ENCODE data around the gene MPHOSPH9.

MPHOSPH9 gene

GRCh38 chr12:123121670-123122069 is 111.3 kb downstream of the MPHOSPH9 start:
- no peak for FAIRE-seq

- no peak for FAIRE-seq
These were observed 112.3 kb downstream of the MPHOSPH9 start for GRCh38 chr12:123120452-123121166.

- FAIRE-seq, result no peak
These were observed 113.1 kb downstream of the MPHOSPH9 start for GRCh38 chr12:123119808-123120207.

DNA sequence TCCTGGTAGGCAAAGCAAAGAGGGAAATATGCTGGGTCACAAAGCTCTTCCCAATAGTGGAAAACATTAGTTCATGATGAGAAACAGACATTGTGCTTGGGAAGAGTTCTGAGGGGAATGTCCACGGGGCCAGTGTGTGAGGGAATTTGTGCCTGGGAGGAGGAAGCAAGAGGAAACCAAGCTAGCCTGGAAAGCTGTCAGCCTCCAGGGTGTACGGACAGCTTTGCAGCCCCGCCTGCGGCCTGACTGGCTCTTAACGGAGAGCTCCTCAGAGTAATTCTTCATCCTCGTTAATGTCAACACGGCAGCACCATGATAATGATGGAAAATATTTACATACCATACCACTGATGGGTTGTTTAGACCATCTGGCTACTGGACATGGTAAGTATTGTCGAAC is 114.4 kb downstream of the MPHOSPH9 start:
- FAIRE-seq, result no peak

- FAIRE-seq, result no peak
These were observed 117.4 kb downstream of the MPHOSPH9 start for GRCh38 chr12:123115409-123116121.

DNA sequence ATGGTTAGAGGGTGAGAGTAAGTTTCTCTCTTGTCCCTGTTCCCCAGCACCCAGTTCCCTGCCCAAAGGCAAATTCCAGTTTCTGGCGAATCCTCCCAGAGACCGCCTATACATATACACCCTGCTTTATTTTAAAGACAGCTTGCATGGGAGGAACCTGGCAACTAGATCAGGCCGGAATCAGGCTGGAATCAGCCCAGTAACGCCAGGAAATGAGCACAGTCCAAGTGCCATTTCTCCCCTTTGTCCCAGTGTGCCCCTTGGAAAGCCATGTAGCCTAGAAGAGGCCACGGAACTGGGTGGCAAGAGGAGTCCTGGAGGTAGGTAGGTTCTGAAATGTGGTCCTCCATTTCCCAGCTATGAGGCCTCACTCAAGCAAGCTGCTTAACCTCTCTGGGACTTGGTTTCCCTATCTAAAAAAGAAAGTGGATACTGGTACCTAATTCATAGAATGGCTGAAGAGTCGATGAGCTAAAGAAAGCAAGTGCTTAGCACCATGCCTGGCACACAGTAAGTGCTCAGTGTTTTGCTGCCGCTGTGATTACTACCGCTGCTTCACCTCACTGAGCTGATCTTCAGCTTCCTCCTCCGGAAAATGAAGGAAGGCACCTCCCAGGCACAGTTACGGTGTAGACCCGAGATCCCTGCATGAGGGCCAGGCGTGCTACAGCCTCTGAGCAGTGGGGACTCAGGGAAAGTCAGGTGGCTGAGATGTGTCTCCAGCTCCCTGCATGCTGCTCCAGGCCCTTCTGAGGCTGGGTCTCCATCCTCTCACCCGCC is 118.4 kb downstream of the MPHOSPH9 start:
- FAIRE-seq, result no peak

DNA sequence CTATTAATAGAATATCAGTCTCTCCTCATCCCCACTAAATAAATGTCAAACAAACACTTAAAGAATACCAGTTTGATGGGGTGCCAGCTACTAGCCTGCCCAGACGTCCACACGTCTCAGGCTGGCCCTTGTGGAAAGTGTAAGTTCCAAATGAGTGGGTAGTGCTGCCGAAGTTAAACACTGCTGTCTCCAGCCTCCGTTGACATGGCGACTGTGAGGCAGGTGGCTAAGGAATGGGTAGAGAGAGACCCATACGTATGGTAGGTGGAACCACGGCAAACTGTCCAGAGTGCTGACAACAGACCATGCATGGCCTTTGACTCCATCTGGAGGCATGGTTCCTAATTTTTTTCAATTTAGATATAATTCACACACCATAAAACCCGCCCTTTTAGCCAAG is 119.9 kb downstream of the MPHOSPH9 start:
- no peak for FAIRE-seq

- no peak for FAIRE-seq
These were observed 121.3 kb downstream of the MPHOSPH9 start for GRCh38 chr12:123111498-123112165.

DNA sequence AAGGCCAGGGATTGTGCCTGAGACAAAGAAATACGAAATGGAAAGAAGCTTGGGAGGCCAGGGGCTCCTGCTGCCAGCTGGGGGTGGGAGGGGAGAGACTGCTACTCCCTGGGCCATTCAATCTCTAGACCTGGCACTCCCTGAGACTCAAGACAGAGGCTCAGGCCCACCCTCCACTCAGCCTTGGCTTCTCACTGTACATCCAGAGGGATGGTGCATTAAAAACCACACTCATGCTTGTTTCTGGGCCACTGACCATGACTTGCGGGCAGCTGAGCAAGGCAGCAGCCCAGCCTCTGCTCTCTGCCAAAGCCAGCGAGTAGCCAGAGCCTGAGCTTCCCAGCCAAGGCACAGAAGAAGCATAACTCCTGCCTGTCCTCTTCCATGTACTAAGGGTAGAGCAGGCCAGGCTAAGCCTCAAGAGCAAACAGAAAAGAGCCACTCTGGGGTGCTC is 123.6 kb downstream of the MPHOSPH9 start:
- FAIRE-seq, result no peak

DNA sequence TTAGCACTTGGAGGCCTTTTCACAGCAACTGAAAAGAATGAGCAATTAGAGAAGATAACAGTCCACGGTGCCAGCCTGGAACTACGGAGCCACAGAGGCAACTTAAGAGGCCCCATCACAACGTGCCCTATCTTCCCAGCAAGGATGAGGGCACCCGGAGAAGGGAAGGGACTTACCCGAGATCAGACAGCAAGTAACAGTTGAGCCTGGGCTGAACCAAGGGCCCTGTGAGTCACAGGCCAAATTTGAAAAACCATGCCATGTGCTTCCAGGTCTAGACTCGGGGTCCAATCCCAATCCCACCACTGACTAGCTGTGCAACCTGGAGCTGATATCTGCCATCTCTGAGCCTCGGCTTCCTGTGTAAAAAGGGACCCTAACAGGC is 124.3 kb downstream of the MPHOSPH9 start:
- no peak for FAIRE-seq

- no peak for FAIRE-seq
These were observed 124.8 kb downstream of the MPHOSPH9 start for GRCh38 chr12:123107926-123108681.

DNA sequence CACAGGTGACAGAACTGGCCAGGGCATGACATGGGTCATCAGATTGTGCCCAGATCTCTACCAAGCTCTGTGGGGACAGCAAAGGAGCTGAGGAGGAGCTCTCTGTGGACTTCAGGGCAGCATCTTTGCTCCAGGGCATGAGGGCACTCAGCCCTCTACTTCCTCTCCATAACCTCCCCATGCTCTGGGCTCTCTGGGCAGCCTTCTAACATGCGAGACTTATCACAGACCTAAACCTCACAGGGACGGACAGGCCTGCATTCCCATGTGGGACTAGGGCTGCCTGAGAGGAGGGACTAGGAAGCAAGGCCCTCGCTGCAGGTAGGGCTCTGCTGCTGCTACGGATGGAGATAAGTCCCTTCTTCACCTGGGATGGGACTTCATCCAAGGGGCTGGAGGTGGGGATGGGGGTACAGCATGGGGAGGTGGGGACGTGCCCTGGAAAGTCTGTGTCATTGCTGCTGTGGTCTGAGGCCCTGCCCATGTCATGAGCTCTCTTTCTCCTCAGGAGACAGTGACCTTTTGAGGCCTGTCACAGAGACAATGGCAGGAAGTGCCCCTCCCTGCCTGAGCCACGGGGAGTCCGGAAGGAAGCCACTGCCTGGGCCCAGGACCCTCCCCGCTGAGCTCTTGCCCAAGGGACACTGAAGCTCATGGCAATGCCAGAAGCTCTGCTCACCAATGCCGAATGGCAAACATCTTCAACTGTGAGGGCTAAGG is 126.1 kb downstream of the MPHOSPH9 start:
- FAIRE-seq, result no peak

- FAIRE-seq, result no peak
These were observed 127.6 kb downstream of the MPHOSPH9 start for GRCh38 chr12:123105211-123105826.

- FAIRE-seq, result no peak
These were observed 128.1 kb downstream of the MPHOSPH9 start for GRCh38 chr12:123104809-123105208.
